Pancreas (tissue), 10 donors: ENCODE data around the gene GBX1. TPM values are rescaled to one million over a fixed set of nuclear protein-coding genes. Genes with fewer than 3 reads are reported as not detected.

Source experiments
- ATAC-seq, 4 donors: fragments of 200-7000 bp; cut with Tn5 transposase; one replicate each; pipeline versions ENCODE4 v1.8.0 to v1.9.1; 2020; ENCODE audit warnings: mild to moderate bottlenecking in 4 of 4, moderate library complexity in 4 of 4
- DNase-seq, 6 donors: peaks; one replicate each; pipeline ENCODE4 v3.0.0-alpha.2; 2020
- FAIRE-seq: peaks from 2 replicates; lab custom pipeline; 2012; peaks lifted over from hg19 to GRCh38; lab: Jason Lieb, UNC
- H3K27ac ChIP-seq, 4 donors: fragments of 200-600 bp; sonication (generic); 1 replicate in 3 of 4; 2 replicates in 1 of 4; pipeline versions ENCODE4 v1.5.0 to v1.8.0; 2020
- H3K27me3 ChIP-seq, 4 donors: fragments of 200-600 bp; one replicate each; pipeline ENCODE4 v1.8.0; 2021
- H3K36me3 ChIP-seq, 3 donors: fragments of 200-600 bp; sonication (generic) in 1 of 3; one replicate each; pipeline versions ENCODE4 v1.5.0 to v1.8.0; 2020 to 2021
- H3K4me1 ChIP-seq, 3 donors: fragments of 200-600 bp; one replicate each; pipeline ENCODE4 v1.8.0; 2021
- H3K4me3 ChIP-seq, 4 donors: fragments of 200-600 bp; sonication (generic) in 2 of 4; one replicate each; pipeline versions ENCODE4 v1.5.0 to v1.8.0; 2020 to 2021
- H3K9me3 ChIP-seq, 4 donors: fragments of 200-600 bp; one replicate each; pipeline ENCODE4 v1.8.0; 2021
- CTCF ChIP-seq, 4 donors: fragments of 200-600 bp; sonication (generic) in 3 of 4; IDR thresholded peaks; one replicate each; pipeline versions ENCODE4 v1.5.0 to v1.8.0; 2021; ENCODE audit warnings: antibody characterized with exemption in 4 of 4
- WGBS, 2 donors: extraction: QIAGEN DNeasy Blood & Tissue Kit; methylation state at CpG; one replicate each; pipeline ENCODE4 v1.1.7; 2013; 5-methylcytosine and 5-hydroxymethylcytosine counted together
- intact Hi-C, 3 donors: fragments of 100-400 bp; cut with DNase I; formaldehyde crosslinking; loops; one replicate each; pipeline versions ENCODE4 v1.11.1 to v1.14.2; 2022
- polyA plus RNA-seq, 2 donors: library from polyadenylated mRNA; stranded (reverse); fragments of 200-250 nt; gene quantifications; one replicate each; pipeline ENCODE4 v1.2.3, GENCODE V29; 2013
- total RNA-seq, 6 donors: library from RNA; stranded (reverse); fragmentation: NEBNext Ultra II Directional in 4 of 6; extraction: Animal tissue kit (Norgen Biotek cat#: 25700) in 4 of 6; gene quantifications; one replicate each; pipeline versions ENCODE4 v1.2.1 to v1.2.4, GENCODE V29; 2021 to 2023
- donor health status: healthy with polysubstance abuse.
- donor health status: DM: no; HTN: no; CAD: no; lungs with moderate emphysema.
- donor health status: DM: no; HTN: no; CAD: no.
- donor health status: control.
- donor health status: control.
- donor health status: Bipolar disorder and iron deficiency.
- donor health status: DM: yes; HTN: yes; CAD: no.
- donor health status: DM: no; HTN: no; CAD: no.
- donor health status: DM: no; HTN: no; CAD: no.
- donor health status: DM: yes; HTN: yes; CAD: no.

Gene GBX1
- total and polyA plus RNA-seq, 8 donors = not detected

- no peak overlapping the region for H3K27ac ChIP-seq
- no peak overlapping the region for H3K4me3 ChIP-seq
- intact Hi-C loops = loop anchor here in 1 of 3 donors (5.0 kb wide), 2 partner anchors 48 to 183 kb away; no protein-coding TSS in a partner anchor
- H3K9me3 ChIP-seq = no peaks in the 10 kb centered on the region
- WGBS, 2 donors = 80 to 87% methylated on average over 7 of the region's 7 CpGs
- peaks cover 0 to 41% (median 13%) of the 10 kb centered on the region in 3 donors for H3K36me3 ChIP-seq
- peak in 2 of 6 donors; percentile 22 to 56 for DNase-seq
- no peak for ATAC-seq
- no peaks in the 10 kb centered on the region for H3K4me1 ChIP-seq
- TF ChIP-seq CTCF (IDR thresholded peaks at IDR 0.05) = no peak
- H3K27me3 ChIP-seq = no peaks in the 10 kb centered on the region
- FAIRE-seq = no peak
Measured at GRCh38 chr7:151124481-151124880, 43.0 kb downstream of the GBX1 start.

GRCh38 chr7:151123822-151124464 lies 43.6 kb downstream of the GBX1 start:
- Histone ChIP-seq H3K9me3 (no peaks in the 10 kb centered on the region), H3K27ac (no peak overlapping the region), H3K4me1 (no peaks in the 10 kb centered on the region), H3K4me3 (no peak overlapping the region), H3K36me3 (peaks cover 0 to 41% (median 18%) of the 10 kb centered on the region in 3 donors), H3K27me3 (no peaks in the 10 kb centered on the region)
- peak; percentile 75 to 93 (median 87) for DNase-seq
- peak; percentile 88 to 94 (median 90) for ATAC-seq
- WGBS, 2 donors = 40 to 41% methylated on average over 24 of the region's 24 CpGs
- FAIRE-seq = no peak
- peak; percentile 95 to 99 (median 96) for TF ChIP-seq CTCF (IDR thresholded peaks at IDR 0.05)
- intact Hi-C loops = loop anchor here in 1 of 3 donors (5.0 kb wide), 2 partner anchors 48 to 183 kb away; no protein-coding TSS in a partner anchor

GRCh38 chr7:151123158-151123821 lies 44.2 kb downstream of the GBX1 start:
- 92 to 94% methylated on average over 50 of the region's 50 CpGs for WGBS, 2 donors
- peaks cover 0 to 42% (median 19%) of the 10 kb centered on the region in 3 donors for H3K36me3 ChIP-seq
- intact Hi-C loops = loop anchor here in 1 of 3 donors (5.0 kb wide), 2 partner anchors 49 to 184 kb away; no protein-coding TSS in a partner anchor

GRCh38 chr7:151122796-151123157 lies 44.7 kb downstream of the GBX1 start:
- TF ChIP-seq CTCF (IDR thresholded peaks at IDR 0.05) = no peak
- H3K27me3 ChIP-seq = no peaks in the 10 kb centered on the region
- H3K9me3 ChIP-seq = no peaks in the 10 kb centered on the region
- WGBS, 2 donors = 92 to 94% methylated on average over 28 to 29 of the region's 29 CpGs
- peak in 2 of 6 donors; percentile 22 to 75 for DNase-seq
- no peaks in the 10 kb centered on the region for H3K4me1 ChIP-seq
- ATAC-seq = no peak
- intact Hi-C loops = loop anchor here in 1 of 3 donors (5.0 kb wide), 2 partner anchors 50 to 185 kb away; no protein-coding TSS in a partner anchor
- no peak overlapping the region for H3K4me3 ChIP-seq
- no peak overlapping the region for H3K27ac ChIP-seq
- FAIRE-seq = no peak
- H3K36me3 ChIP-seq = peaks cover 0 to 43% (median 19%) of the 10 kb centered on the region in 3 donors

More at GRCh38 chr7:151123158-151123821, 44.2 kb downstream of the GBX1 start:
- Histone ChIP-seq H3K4me3 (no peak overlapping the region), H3K9me3 (no peaks in the 10 kb centered on the region), H3K27me3 (no peaks in the 10 kb centered on the region), H3K4me1 (no peaks in the 10 kb centered on the region), H3K27ac (no peak overlapping the region)
- TF ChIP-seq CTCF (IDR thresholded peaks at IDR 0.05) = no peak
- DNase-seq = peak in 2 of 6 donors; percentile 32 to 71
- FAIRE-seq = no peak
- peak in 2 of 4 donors; percentile 1 to 5 for ATAC-seq
